Uterus (tissue), 4 donors: Measurements from ENCODE around the gene SH3PXD2B. TPM values are rescaled to one million over a fixed set of nuclear protein-coding genes. Genes with fewer than 3 reads are reported as not detected.
A peak's percentile ranks its signal among the peaks of the same experiment; 100 is the strongest.

Experiments
- DNase-seq, 2 donors: peaks; one replicate each; pipeline ENCODE4 v3.0.0-alpha.2; 2019 to 2020
- H3K27ac ChIP-seq, 2 donors: fragments of 200-600 bp; sonication (generic); 1 replicate in 1 of 2; 2 replicates in 1 of 2; pipeline ENCODE4 v1.5.1; 2016 to 2018
- H3K27me3 ChIP-seq, 2 donors: fragments of 200-600 bp; sonication (generic); one replicate each; pipeline ENCODE4 v1.5.1; 2018 to 2019; ENCODE audit warnings: control low read depth in 1 of 2
- H3K36me3 ChIP-seq, 2 donors: fragments of 200-600 bp; sonication (generic); one replicate each; pipeline ENCODE4 v1.5.1; 2019; ENCODE audit warnings: control low read depth in 1 of 2
- H3K4me1 ChIP-seq, 2 donors: fragments of 200-600 bp; sonication (generic); one replicate each; pipeline ENCODE4 v1.5.1; 2018 to 2019; ENCODE audit warnings: control low read depth in 1 of 2
- H3K4me3 ChIP-seq, 2 donors: fragments of 200-600 bp; sonication (generic); 1 replicate in 1 of 2; 2 replicates in 1 of 2; pipeline ENCODE4 v1.5.1; 2018 to 2019; ENCODE audit warnings: mild to moderate bottlenecking in 1 of 2
- H3K9me3 ChIP-seq, 2 donors: fragments of 200-600 bp; sonication (generic); one replicate each; pipeline ENCODE4 v1.5.1; 2019; ENCODE audit warnings: control low read depth in 1 of 2
- POLR2A ChIP-seq, 2 donors: fragments of 450-650 bp; IDR thresholded peaks; one replicate each; pipeline ENCODE4 v1.6.1; 2016; ENCODE audit warnings: antibody characterized with exemption in 2 of 2, mild to moderate bottlenecking in 1 of 2, moderate library complexity in 1 of 2
- intact Hi-C: fragments of 100-400 bp; cut with DNase I; formaldehyde crosslinking; loops from one replicate; pipeline ENCODE4 v1.15.1; 2023; ENCODE audit warnings: low total_unique reads
- total RNA-seq, 4 donors: library from RNA; depleted of rRNA in 3 of 4; stranded (reverse); fragments of >200 nt in 3 of 4; gene quantifications; one replicate each; pipeline versions ENCODE4 v1.1.0 to v1.2.4, GENCODE V29; 2014 to 2023
- TF ChIP-seq, protein P1 (sequence below), 4 experiments: fragments of 200-600 bp in 2 of 4; fragments of 450-650 bp in 2 of 4; sonication (generic) in 2 of 4; IDR thresholded peaks; one replicate each; pipeline ENCODE4 v1.5.1; 2016 to 2019; ENCODE audit warnings: antibody characterized with exemption in 4 of 4, mild to moderate bottlenecking in 2 of 4, moderate library complexity in 1 of 4
- donor health status: DM: yes; HTN: yes; CAD: no.

The SH3PXD2B gene
- total RNA-seq, 4 donors from 2014 or later, result 26.1 to 82.6 (median 31.0) TPM

DNA sequence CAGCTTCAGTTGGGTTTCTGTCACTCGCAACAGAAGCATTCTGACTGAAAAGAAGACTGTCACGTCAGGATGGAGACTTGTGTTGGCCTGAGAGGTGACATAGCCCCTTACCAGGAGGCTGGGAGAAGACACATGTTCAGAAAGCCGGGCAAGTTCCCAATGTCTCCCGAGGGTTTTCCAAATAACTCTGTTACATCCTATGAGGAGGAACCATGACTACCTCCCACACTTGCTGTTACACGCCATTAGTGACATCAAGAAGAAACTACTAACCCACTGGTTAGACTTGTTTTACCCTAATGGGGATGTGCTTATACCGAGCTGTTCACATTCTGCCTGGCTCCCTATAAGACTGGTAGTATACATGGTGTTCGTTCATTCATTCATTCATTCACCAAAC, 33.3 kb downstream of the SH3PXD2B start:
- intact Hi-C loops, result no loop called here
- no peaks in the 10 kb centered on the region for H3K27me3 ChIP-seq
- H3K4me1 ChIP-seq, result peaks cover 28 to 43% of the 10 kb centered on the region in 2 donors
- no peak overlapping the region for H3K4me3 ChIP-seq
- DNase-seq, result peak; percentile 58 to 71
- TF ChIP-seq, protein P1, sequence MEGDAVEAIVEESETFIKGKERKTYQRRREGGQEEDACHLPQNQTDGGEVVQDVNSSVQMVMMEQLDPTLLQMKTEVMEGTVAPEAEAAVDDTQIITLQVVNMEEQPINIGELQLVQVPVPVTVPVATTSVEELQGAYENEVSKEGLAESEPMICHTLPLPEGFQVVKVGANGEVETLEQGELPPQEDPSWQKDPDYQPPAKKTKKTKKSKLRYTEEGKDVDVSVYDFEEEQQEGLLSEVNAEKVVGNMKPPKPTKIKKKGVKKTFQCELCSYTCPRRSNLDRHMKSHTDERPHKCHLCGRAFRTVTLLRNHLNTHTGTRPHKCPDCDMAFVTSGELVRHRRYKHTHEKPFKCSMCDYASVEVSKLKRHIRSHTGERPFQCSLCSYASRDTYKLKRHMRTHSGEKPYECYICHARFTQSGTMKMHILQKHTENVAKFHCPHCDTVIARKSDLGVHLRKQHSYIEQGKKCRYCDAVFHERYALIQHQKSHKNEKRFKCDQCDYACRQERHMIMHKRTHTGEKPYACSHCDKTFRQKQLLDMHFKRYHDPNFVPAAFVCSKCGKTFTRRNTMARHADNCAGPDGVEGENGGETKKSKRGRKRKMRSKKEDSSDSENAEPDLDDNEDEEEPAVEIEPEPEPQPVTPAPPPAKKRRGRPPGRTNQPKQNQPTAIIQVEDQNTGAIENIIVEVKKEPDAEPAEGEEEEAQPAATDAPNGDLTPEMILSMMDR (IDR thresholded peaks at IDR 0.05), result no peak
- TF ChIP-seq POLR2A (IDR thresholded peaks at IDR 0.05), result no peak
- H3K9me3 ChIP-seq, result no peaks in the 10 kb centered on the region
- no peaks in the 10 kb centered on the region for H3K36me3 ChIP-seq
- H3K27ac ChIP-seq, result peak overlapping the region; percentile 93 to 95

- Histone ChIP-seq H3K4me3 (no peak overlapping the region), H3K4me1 (peaks cover 28 to 36% of the 10 kb centered on the region in 2 donors)
These were observed 33.9 kb downstream of the SH3PXD2B start for GRCh38 chr5:172420235-172420939.

DNA sequence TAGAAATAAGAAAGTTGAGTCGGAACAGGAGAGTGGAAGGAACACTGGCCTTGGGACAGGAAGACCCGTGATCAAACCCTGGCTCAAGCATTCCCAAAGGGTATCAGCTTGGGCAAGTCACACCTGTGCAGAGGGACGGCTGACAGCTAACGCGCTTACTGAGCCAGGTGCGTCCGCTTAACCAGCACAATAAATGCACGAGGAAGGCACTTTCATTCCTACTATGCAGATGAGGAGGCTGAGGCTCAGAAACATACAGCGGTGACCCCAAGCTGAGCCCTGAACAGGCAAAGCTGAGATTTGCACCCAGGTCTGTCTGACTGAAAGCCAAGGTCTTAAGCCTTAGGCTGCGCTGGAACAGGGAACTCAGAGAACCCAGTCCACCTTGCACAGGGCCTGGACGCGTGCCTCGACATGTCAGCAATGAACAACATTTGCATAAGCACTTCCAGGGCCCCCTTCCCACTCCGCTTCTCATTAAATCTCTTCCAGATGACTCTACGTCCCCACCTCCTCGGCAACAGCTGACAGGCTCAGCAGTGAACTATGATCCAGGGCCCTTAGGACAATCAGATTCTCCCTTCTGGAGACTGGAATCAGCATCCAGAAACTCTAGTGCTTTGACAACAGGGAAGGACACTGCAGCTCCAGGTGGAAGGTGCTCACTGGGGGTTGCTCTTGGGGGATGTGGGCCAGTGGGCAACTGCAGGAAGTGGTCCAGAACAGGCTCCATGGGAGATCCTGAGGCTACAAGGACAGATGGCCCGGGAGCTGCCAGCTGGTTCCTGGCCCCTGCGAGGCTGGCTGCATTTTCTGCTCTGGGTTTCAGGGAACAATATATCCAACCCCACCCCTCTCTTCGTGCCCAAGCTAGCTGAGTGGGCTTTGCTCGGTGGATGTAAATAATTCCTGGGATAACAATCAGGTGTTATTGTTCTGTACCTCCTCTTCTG, 35.2 kb downstream of the SH3PXD2B start:
- Histone ChIP-seq H3K27ac (peak overlapping the region; percentile 93 to 95), H3K4me1 (peaks cover 28 to 45% of the 10 kb centered on the region in 2 donors), H3K27me3 (no peaks in the 10 kb centered on the region), H3K9me3 (no peaks in the 10 kb centered on the region), H3K4me3 (no peak overlapping the region), H3K36me3 (no peaks in the 10 kb centered on the region)
- peak; percentile 73 to 78 for DNase-seq
- TF ChIP-seq, protein P1 (IDR thresholded peaks at IDR 0.05), result no peak
- TF ChIP-seq POLR2A (IDR thresholded peaks at IDR 0.05), result no peak
- intact Hi-C loops, result loop anchor here (5.0 kb wide), 1 partner anchor 33 kb away; the partner anchor contains the start of gene SH3PXD2B

More at GRCh38 chr5:172420235-172420939, 33.9 kb downstream of the SH3PXD2B start:
- peak; percentile 88 to 93 for DNase-seq
- no peaks in the 10 kb centered on the region for H3K9me3 ChIP-seq
- peak overlapping the region; percentile 93 to 95 for H3K27ac ChIP-seq
- intact Hi-C loops, result no loop called here
- TF ChIP-seq, protein P1 (IDR thresholded peaks at IDR 0.05), result no peak
- no peak for TF ChIP-seq POLR2A (IDR thresholded peaks at IDR 0.05)
- no peaks in the 10 kb centered on the region for H3K36me3 ChIP-seq
- no peaks in the 10 kb centered on the region for H3K27me3 ChIP-seq

DNA sequence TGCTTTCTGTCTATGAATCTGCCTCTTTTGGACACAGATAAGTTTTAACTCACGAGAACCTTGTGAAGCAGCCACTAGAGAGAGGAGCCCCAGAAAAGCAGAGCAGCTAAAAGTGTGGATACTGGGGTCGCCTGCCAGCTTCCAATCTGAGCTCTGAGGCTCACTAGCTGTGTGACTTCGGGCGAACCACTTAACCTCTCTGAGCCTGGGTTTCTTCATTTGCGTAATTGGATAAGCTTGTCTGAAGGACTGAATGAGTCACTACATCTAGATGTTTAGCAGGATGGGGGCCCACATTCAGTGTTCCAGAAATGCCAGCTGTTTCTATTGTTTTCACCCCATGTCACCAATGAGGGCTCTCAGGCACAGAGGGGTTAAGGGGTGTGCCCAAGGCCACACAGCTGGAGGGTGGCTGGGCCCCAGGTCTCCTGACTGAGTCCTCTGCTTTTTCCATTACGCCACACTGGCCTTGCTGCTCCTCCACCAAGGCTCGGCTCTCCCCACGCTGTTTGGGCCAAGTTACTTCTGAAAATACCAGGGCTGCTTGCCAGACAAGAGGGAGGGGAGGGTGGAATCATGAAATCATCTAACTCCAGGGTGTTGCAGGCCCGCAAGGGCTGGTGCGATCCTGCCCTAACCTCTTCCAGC, 36.2 kb downstream of the SH3PXD2B start:
- TF ChIP-seq, protein P1 (IDR thresholded peaks at IDR 0.05), result peak in 1 of 4 experiments; percentile 7
- TF ChIP-seq POLR2A (IDR thresholded peaks at IDR 0.05), result peak in 1 of 2 donors; percentile 19
- peak overlapping the region; percentile 93 to 95 for H3K27ac ChIP-seq
- H3K9me3 ChIP-seq, result no peaks in the 10 kb centered on the region
- intact Hi-C loops, result loop anchor here (5.0 kb wide), 1 partner anchor 34 kb away; the partner anchor contains the start of gene SH3PXD2B
- no peak overlapping the region for H3K4me3 ChIP-seq
- peak; percentile 96 to 99 for DNase-seq
- peaks cover 34 to 51% of the 10 kb centered on the region in 2 donors for H3K4me1 ChIP-seq
- H3K36me3 ChIP-seq, result no peaks in the 10 kb centered on the region
- H3K27me3 ChIP-seq, result no peaks in the 10 kb centered on the region
